Adrenal gland (tissue), 12 donors: ENCODE data around the gene CNNM4. TPM values are rescaled to one million over a fixed set of nuclear protein-coding genes. Genes with fewer than 3 reads are reported as not detected.

Experiments
- DNase-seq, 7 donors: peaks; one replicate each; pipeline ENCODE4 v3.0.0-alpha.2; 2019 to 2020
- H3K27ac ChIP-seq, 5 donors: fragments of 200-600 bp; sonication (generic) in 4 of 5; 1 replicate in 3 of 5; 2 replicates in 2 of 5; pipeline versions ENCODE4 v1.5.1 to v1.8.0; 2016 to 2020; ENCODE audit warnings: mild to moderate bottlenecking in 1 of 5
- H3K27me3 ChIP-seq: fragments of 200-600 bp; 2 replicates; pipeline ENCODE4 v1.8.0; 2021
- H3K36me3 ChIP-seq, 2 donors: fragments of 200-600 bp; replicated peaks in 1 of 2; 1 replicate in 1 of 2; 2 replicates in 1 of 2; pipeline versions ENCODE4 v1.5.1 to v1.8.0; 2018 to 2022
- H3K4me1 ChIP-seq, 2 donors: fragments of 200-600 bp; replicated peaks in 1 of 2; 1 replicate in 1 of 2; 2 replicates in 1 of 2; pipeline versions ENCODE4 v1.5.1 to v1.8.0; 2018 to 2021
- H3K4me3 ChIP-seq, 4 donors: fragments of 200-600 bp; sonication (generic) in 3 of 4; one replicate each; pipeline ENCODE4 v1.5.1; 2016 to 2018
- H3K9me3 ChIP-seq, 3 donors: fragments of 200-600 bp; sonication (generic) in 1 of 3; replicated peaks in 1 of 3; 1 replicate in 2 of 3; 2 replicates in 1 of 3; pipeline versions ENCODE4 v1.5.1 to v1.8.0; 2016 to 2021
- POLR2A ChIP-seq, 2 donors: fragments of 450-650 bp; IDR thresholded peaks; one replicate each; pipeline ENCODE4 v1.6.1; 2017; ENCODE audit warnings: antibody characterized with exemption in 2 of 2, mild to moderate bottlenecking in 2 of 2, moderate library complexity in 1 of 2
- WGBS, 4 donors: extraction: QIAGEN DNeasy Blood & Tissue Kit in 2 of 4; methylation state at CpG; one replicate each; pipeline versions ENCODE4 v1.1.5 to v1.1.7; 2013 to 2017; 5-methylcytosine and 5-hydroxymethylcytosine counted together
- intact Hi-C, 2 donors: fragments of 100-400 bp; cut with DNase I; formaldehyde crosslinking; loops; one replicate each; pipeline versions ENCODE4 v1.14.1 to v1.15.0; 2022 to 2023
- polyA plus RNA-seq, 3 donors: library from polyadenylated mRNA; stranded (reverse); fragments of 200-250 nt in 2 of 3; fragments of 350-450 nt in 1 of 3; fragmentation: Illumina TruSeq in 1 of 3; extraction: RNeasy Lipid Tissue Mini Kit (QIAGEN cat#74804) in 1 of 3; gene quantifications; one replicate each; pipeline ENCODE4 v1.2.3, GENCODE V29; 2013 to 2014
- total RNA-seq, 9 donors: library from RNA; depleted of rRNA in 4 of 9; stranded (reverse); fragments of >200 nt in 4 of 9; fragments of 120-200 nt in 1 of 9; fragmentation: NEBNext Ultra II Directional in 1 of 9; extraction: Animal tissue kit (Norgen Biotek cat#: 25700) in 1 of 9; gene quantifications; one replicate each; pipeline versions ENCODE4 v1.1.0 to v1.2.4, GENCODE V29; 2013 to 2023
- TF ChIP-seq, protein P1 (sequence below), 6 experiments: fragments of 450-650 bp in 4 of 6; fragments of 200-600 bp in 2 of 6; sonication (generic) in 1 of 6; IDR thresholded peaks; 1 replicate in 5 of 6; 2 replicates in 1 of 6; pipeline versions ENCODE4 v1.5.1 to v1.8.0; 2016 to 2021; ENCODE audit warnings: antibody characterized with exemption in 6 of 6, mild to moderate bottlenecking in 2 of 6, moderate library complexity in 1 of 6
- donor health status: healthy with polysubstance abuse.
- donor health status: Bipolar disorder and iron deficiency.
- donor health status: DM: yes; HTN: yes; CAD: no.
- donor health status: DM: no; HTN: no; CAD: no.
- donor health status: DM: no; HTN: no; CAD: no.
- donor health status: DM: yes; HTN: yes; CAD: no.

The CNNM4 gene
- total and polyA plus RNA-seq, 12 donors, result 2.2 to 7.7 (median 4.4) TPM

DNA sequence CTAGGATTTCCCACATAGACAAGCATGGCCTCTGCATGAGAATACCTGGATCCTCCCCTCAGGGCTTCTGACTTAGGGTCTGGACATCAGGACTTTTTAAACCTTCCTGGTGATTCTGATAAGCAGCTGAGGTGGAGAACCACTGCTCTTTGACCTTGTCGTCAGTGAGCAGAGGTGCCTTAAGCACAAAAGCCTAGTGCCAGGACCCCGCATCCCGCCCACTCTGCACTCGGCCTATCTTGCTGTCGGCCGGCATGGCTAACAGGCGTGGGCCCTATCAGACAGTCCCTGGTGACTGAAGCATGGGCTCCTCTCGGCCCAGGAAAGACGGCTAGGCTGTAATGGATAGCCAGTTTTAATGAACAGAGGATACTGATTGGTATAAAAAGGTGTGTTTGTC is 76.9 kb downstream of the CNNM4 start:
- DNase-seq, result no peak
- Histone ChIP-seq H3K4me1 (peaks cover 13 to 14% of the 10 kb centered on the region in 2 donors), H3K4me3 (no peak overlapping the region), H3K27me3 (no peaks in the 10 kb centered on the region), H3K36me3 (no peaks in the 10 kb centered on the region), H3K27ac (no peak overlapping the region), H3K9me3 (no peaks in the 10 kb centered on the region)
- intact Hi-C loops, result no loop called here
- WGBS, 4 donors, result 90 to 96% (median 93%) methylated on average over 9 of the region's 9 CpGs
- TF ChIP-seq, protein P1, sequence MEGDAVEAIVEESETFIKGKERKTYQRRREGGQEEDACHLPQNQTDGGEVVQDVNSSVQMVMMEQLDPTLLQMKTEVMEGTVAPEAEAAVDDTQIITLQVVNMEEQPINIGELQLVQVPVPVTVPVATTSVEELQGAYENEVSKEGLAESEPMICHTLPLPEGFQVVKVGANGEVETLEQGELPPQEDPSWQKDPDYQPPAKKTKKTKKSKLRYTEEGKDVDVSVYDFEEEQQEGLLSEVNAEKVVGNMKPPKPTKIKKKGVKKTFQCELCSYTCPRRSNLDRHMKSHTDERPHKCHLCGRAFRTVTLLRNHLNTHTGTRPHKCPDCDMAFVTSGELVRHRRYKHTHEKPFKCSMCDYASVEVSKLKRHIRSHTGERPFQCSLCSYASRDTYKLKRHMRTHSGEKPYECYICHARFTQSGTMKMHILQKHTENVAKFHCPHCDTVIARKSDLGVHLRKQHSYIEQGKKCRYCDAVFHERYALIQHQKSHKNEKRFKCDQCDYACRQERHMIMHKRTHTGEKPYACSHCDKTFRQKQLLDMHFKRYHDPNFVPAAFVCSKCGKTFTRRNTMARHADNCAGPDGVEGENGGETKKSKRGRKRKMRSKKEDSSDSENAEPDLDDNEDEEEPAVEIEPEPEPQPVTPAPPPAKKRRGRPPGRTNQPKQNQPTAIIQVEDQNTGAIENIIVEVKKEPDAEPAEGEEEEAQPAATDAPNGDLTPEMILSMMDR (IDR thresholded peaks at IDR 0.05), result no peak
- TF ChIP-seq POLR2A (IDR thresholded peaks at IDR 0.05), result no peak

DNA sequence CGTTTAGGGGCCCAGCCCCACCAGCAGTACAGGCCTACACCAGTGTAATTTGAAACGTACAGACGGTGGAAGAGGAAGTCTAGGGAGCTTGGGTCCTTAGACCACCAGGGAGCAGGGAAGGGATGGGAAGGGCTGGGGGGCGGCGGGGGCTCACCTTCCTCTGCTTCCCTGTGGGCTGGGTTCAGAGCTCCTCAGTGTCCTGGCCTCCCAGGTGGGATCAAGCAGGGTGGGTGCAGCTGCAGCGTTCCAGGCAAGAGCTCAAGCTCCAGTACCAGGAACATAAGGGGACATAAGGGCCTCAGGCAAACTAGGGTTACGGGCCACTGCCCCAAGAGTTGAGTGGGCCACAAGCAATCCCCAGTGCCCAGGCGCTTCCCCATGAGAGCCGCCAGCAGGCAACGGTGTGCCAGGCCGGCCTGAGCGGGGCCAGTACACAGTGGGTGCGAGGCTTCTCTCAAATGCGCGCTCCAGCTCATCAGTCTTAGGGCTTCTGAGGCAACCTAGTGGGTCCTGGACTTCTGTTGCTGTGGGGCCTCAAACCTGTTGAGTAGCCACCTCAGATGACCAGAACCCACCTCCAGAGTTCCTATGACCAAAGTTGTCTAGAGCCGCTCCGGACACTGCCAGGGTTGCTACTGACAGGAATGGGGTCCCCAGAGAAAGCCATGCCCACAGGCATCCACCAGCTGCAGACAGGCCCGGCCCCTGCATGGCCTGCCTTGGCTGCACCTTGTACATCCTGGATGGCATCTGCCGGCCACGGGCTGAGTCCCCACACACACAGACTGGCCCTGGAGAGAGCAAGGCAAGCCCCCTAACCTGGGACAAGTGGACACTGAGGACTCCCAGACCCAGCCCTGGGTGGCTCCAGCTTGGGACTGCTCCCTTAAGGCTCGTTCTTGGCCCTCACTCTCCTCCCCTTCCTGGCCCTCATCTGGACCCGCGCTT is 77.9 kb downstream of the CNNM4 start:
- no peaks in the 10 kb centered on the region for H3K36me3 ChIP-seq

DNA sequence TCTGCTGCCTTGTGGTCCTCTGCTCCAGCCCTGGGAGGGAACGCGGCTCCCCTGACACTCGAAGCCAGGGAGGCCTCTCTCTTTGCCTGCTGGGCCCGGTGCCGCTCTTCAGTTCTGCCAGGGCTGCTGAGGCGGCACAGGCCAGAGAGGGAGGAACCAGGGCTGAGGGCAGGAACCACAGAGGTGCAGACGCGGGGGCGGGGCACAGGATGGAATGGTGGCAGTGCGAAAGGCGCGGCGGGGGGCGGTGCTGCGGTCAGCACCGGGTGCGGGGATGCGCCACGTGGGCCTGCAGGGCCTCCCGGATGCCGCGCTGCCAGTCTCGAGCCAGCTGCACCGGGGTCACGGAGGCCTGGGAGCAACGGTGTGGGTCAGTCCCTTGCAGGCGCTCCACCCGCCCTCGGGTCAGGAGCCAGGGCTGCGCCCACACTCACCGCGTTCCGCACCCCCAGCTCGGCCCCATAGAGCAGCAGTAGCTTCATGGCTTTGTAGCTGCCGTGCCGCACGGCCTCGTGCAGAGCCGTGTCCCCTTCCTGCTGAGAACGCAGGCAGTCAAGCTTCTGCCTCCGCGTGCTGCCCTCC is 78.7 kb downstream of the CNNM4 start:
- WGBS, 4 donors, result 35 to 75% (median 45%) methylated on average over 3 to 42 of the region's 42 CpGs
- intact Hi-C loops, result no loop called here
- H3K4me3 ChIP-seq, result no peak overlapping the region
- H3K4me1 ChIP-seq, result no peaks in the 10 kb centered on the region
- TF ChIP-seq, protein P1 (IDR thresholded peaks at IDR 0.05), result no peak
- TF ChIP-seq POLR2A (IDR thresholded peaks at IDR 0.05), result no peak
- no peaks in the 10 kb centered on the region for H3K9me3 ChIP-seq
- H3K27me3 ChIP-seq, result no peaks in the 10 kb centered on the region
- no peak overlapping the region for H3K27ac ChIP-seq
- no peaks in the 10 kb centered on the region for H3K36me3 ChIP-seq
- DNase-seq, result peak in 2 of 7 donors; percentile 24 to 78

More for the DNA sequence above, 77.9 kb downstream of the CNNM4 start:
- TF ChIP-seq, protein P1 (IDR thresholded peaks at IDR 0.05), result no peak
- TF ChIP-seq POLR2A (IDR thresholded peaks at IDR 0.05), result no peak
- WGBS, 4 donors, result 79 to 90% (median 88%) methylated on average over 13 to 23 of the region's 23 CpGs
- Histone ChIP-seq H3K27ac (no peak overlapping the region), H3K4me1 (peaks cover 2 to 4% of the 10 kb centered on the region in 2 donors), H3K9me3 (no peaks in the 10 kb centered on the region), H3K4me3 (no peak overlapping the region), H3K27me3 (no peaks in the 10 kb centered on the region)
- intact Hi-C loops, result no loop called here
- no peak for DNase-seq
